Activated naive CD4-positive, alpha-beta T cell treated with anti-CD3 and anti-CD28 coated beads, Interleukin-2, amount 50 U/mL, for 72 hours (primary cell): ENCODE results near the gene PICALM. TPM values are rescaled to one million over a fixed set of nuclear protein-coding genes. Genes with fewer than 3 reads are reported as not detected.
A peak's percentile ranks its signal among the peaks of the same experiment; 100 is the strongest.
"Not testable (repeated sequence)": the region's sequence is repeated elsewhere in the genome, so short reads cannot be mapped to it uniquely, and the experiment has no call there.

Experiments used
- ATAC-seq, 2 donors: fragments of 150-1000 bp; cut with Tn5 transposase; 2 replicates each; pipeline ENCODE4 v1.10.0; 2021; ENCODE audit warnings: mild to moderate bottlenecking in 2 of 2, moderate library complexity in 2 of 2
- DNase-seq, 2 donors: peaks; one replicate each; pipeline ENCODE4 v3.0.0; 2021 to 2022; ENCODE audit warnings: low spot score in 2 of 2
- H3K27ac Mint-ChIP-seq, 2 donors: one replicate each; pipeline ENCODE4 v1.8.0; 2022; ENCODE audit warnings: mild to moderate bottlenecking in 2 of 2, mixed read lengths in 2 of 2
- H3K36me3 Mint-ChIP-seq, 2 donors: one replicate each; pipeline ENCODE4 v1.8.0; 2022; ENCODE audit warnings: mixed read lengths in 2 of 2
- H3K9me3 Mint-ChIP-seq, 2 donors: one replicate each; pipeline ENCODE4 v1.8.0; 2022; ENCODE audit warnings: mixed read lengths in 2 of 2
- total RNA-seq, 2 donors: library from RNA; stranded (reverse); gene quantifications; one replicate each; pipeline ENCODE4 v1.2.3, GENCODE V29; 2022

Gene PICALM
- total RNA-seq, 2 donors from 2014 or later: 65.4 to 82.1 TPM

GRCh38 chr11:86091566-86091965 is 22.7 kb upstream of the PICALM start:
- Mint-ChIP-seq H3K9me3 (no peaks in the 10 kb centered on the region), H3K27ac (no peak overlapping the region), H3K36me3 (peaks cover 0 to 4% of the 10 kb centered on the region in 2 donors)
- ATAC-seq (no peak), DNase-seq (no peak)

GRCh38 chr11:86091086-86091485 is 22.2 kb upstream of the PICALM start:
- Mint-ChIP-seq H3K27ac (no peak overlapping the region), H3K36me3 (peaks cover 0 to 8% of the 10 kb centered on the region in 2 donors), H3K9me3 (no peaks in the 10 kb centered on the region)
- DNase-seq (no peak), ATAC-seq (no peak)

- DNase-seq (no peak), ATAC-seq (no peak)
- Mint-ChIP-seq H3K9me3 (no peaks in the 10 kb centered on the region), H3K36me3 (peaks cover 0 to 8% of the 10 kb centered on the region in 2 donors), H3K27ac (no peak overlapping the region)
Observed at GRCh38 chr11:86089659-86090058, 20.8 kb upstream of the PICALM start.

- not testable (repeated sequence) for H3K27ac Mint-ChIP-seq, ATAC-seq, H3K36me3 Mint-ChIP-seq, H3K9me3 Mint-ChIP-seq, DNase-seq
Observed at GRCh38 chr11:86087688-86088087, 18.8 kb upstream of the PICALM start.

GRCh38 chr11:86087256-86087655 is 18.4 kb upstream of the PICALM start:
- no peak overlapping the region for H3K27ac Mint-ChIP-seq
- H3K9me3 Mint-ChIP-seq: no peaks in the 10 kb centered on the region
- no peak for DNase-seq
- ATAC-seq: no peak
- peaks cover 0 to 8% of the 10 kb centered on the region in 2 donors for H3K36me3 Mint-ChIP-seq

GRCh38 chr11:86081455-86081854 is 12.6 kb upstream of the PICALM start:
- DNase-seq: no peak
- H3K9me3 Mint-ChIP-seq: no peaks in the 10 kb centered on the region
- H3K27ac Mint-ChIP-seq: no peak overlapping the region
- no peak for ATAC-seq
- H3K36me3 Mint-ChIP-seq: peaks cover 0 to 3% of the 10 kb centered on the region in 2 donors

- no peak overlapping the region for H3K27ac Mint-ChIP-seq
- H3K9me3 Mint-ChIP-seq: no peaks in the 10 kb centered on the region
- ATAC-seq: no peak
- DNase-seq: no peak
- H3K36me3 Mint-ChIP-seq: no peaks in the 10 kb centered on the region
Observed at GRCh38 chr11:86079421-86079820, 10.5 kb upstream of the PICALM start.

GRCh38 chr11:86073948-86074347 is 5.1 kb upstream of the PICALM start:
- no peaks in the 10 kb centered on the region for H3K36me3 Mint-ChIP-seq
- no peak for ATAC-seq

GRCh38 chr11:86072211-86072610 is 3.3 kb upstream of the PICALM start:
- ATAC-seq: no peak
- H3K36me3 Mint-ChIP-seq: peaks cover 13 to 14% of the 10 kb centered on the region in 2 donors
- no peak overlapping the region for H3K27ac Mint-ChIP-seq
- H3K9me3 Mint-ChIP-seq: peaks cover 0 to 4% of the 10 kb centered on the region in 2 donors
- no peak for DNase-seq

More at GRCh38 chr11:86073948-86074347, 5.1 kb upstream of the PICALM start:
- H3K27ac Mint-ChIP-seq: no peak overlapping the region
- H3K9me3 Mint-ChIP-seq: peaks cover 0 to 4% of the 10 kb centered on the region in 2 donors
- DNase-seq: no peak

- Mint-ChIP-seq H3K36me3 (peaks cover 24 to 27% of the 10 kb centered on the region in 2 donors), H3K27ac (peak overlapping the region; percentile 39 to 96), H3K9me3 (peaks cover 0 to 4% of the 10 kb centered on the region in 2 donors)
- ATAC-seq (no peak), DNase-seq (no peak)
Observed at GRCh38 chr11:86070142-86071056, 1.5 kb upstream of the PICALM start.

GRCh38 chr11:86069408-86070101 is 671 bp upstream of the PICALM start:
- H3K27ac Mint-ChIP-seq: peak overlapping the region; percentile 78 to 96
- H3K36me3 Mint-ChIP-seq: peaks cover 24 to 28% of the 10 kb centered on the region in 2 donors
- ATAC-seq (no peak), DNase-seq (no peak)
- H3K9me3 Mint-ChIP-seq: peaks cover 0 to 4% of the 10 kb centered on the region in 2 donors

- peak; percentile 15 to 36 for ATAC-seq
- Mint-ChIP-seq H3K27ac (peak overlapping the region; percentile 96 to 97), H3K36me3 (peaks cover 24 to 28% of the 10 kb centered on the region in 2 donors), H3K9me3 (peaks cover 0 to 4% of the 10 kb centered on the region in 2 donors)
- DNase-seq: peak; percentile 53 to 61
Observed at GRCh38 chr11:86068138-86068871, 579 bp downstream of the PICALM start.

GRCh38 chr11:86067851-86068137 is 1.1 kb downstream of the PICALM start:
- no peak for ATAC-seq
- peaks cover 0 to 4% of the 10 kb centered on the region in 2 donors for H3K9me3 Mint-ChIP-seq
- no peak for DNase-seq
- peak overlapping the region; percentile 96 to 97 for H3K27ac Mint-ChIP-seq
- H3K36me3 Mint-ChIP-seq: peaks cover 24 to 28% of the 10 kb centered on the region in 2 donors

- DNase-seq (no peak), ATAC-seq (peak; percentile 16 to 24)
- Mint-ChIP-seq H3K9me3 (peaks cover 0 to 4% of the 10 kb centered on the region in 2 donors), H3K36me3 (peaks cover 24 to 28% of the 10 kb centered on the region in 2 donors), H3K27ac (peak overlapping the region; percentile 96 to 97)
Observed at GRCh38 chr11:86067009-86067850, 1.7 kb downstream of the PICALM start.

GRCh38 chr11:86066657-86067008 is 2.3 kb downstream of the PICALM start:
- Mint-ChIP-seq H3K27ac (peak overlapping the region; percentile 96 to 97), H3K36me3 (peaks cover 27 to 34% of the 10 kb centered on the region in 2 donors), H3K9me3 (peaks cover 5 to 8% of the 10 kb centered on the region in 2 donors)
- DNase-seq (no peak), ATAC-seq (no peak)

- no peak for DNase-seq
- Mint-ChIP-seq H3K9me3 (peaks cover 7 to 8% of the 10 kb centered on the region in 2 donors), H3K27ac (peak overlapping the region; percentile 96 to 97), H3K36me3 (peaks cover 29 to 40% of the 10 kb centered on the region in 2 donors)
- no peak for ATAC-seq
Observed at GRCh38 chr11:86066033-86066432, 2.9 kb downstream of the PICALM start.
